Liver (tissue), 9 donors: Measurements from ENCODE around the gene SUCO. TPM values are rescaled to one million over a fixed set of nuclear protein-coding genes. Genes with fewer than 3 reads are reported as not detected.

Experiments
- DNase-seq: peaks from one replicate; pipeline ENCODE4 v3.0.0-alpha.2; 2017; ENCODE audit warnings: low spot score
- H3K27ac ChIP-seq, 2 donors: one replicate each; pipeline ENCODE4 v1.7.0; 2013; ENCODE audit warnings: inconsistent platforms in 2 of 2, low read length in 2 of 2, control low read depth in 1 of 2, low read depth in 1 of 2, mild to moderate bottlenecking in 1 of 2
- H3K27me3 ChIP-seq, 4 donors: one replicate each; pipeline versions ENCODE4 v1.6.1 to v1.7.0; 2013; ENCODE audit warnings: low read length in 3 of 4, inconsistent platforms in 1 of 4, mild to moderate bottlenecking in 1 of 4, moderate library complexity in 1 of 4; ENCODE audit not compliant: control insufficient read depth in 4 of 4, insufficient read depth in 4 of 4
- H3K36me3 ChIP-seq, 4 donors: one replicate each; pipeline versions ENCODE4 v1.6.1 to v1.7.0; 2013; ENCODE audit warnings: low read length in 3 of 4, mild to moderate bottlenecking in 3 of 4, low read depth in 1 of 4, moderate library complexity in 1 of 4; ENCODE audit not compliant: control insufficient read depth in 4 of 4, insufficient read depth in 3 of 4
- H3K4me1 ChIP-seq, 4 donors: one replicate each; pipeline versions ENCODE4 v1.6.1 to v1.7.0; 2013; ENCODE audit warnings: low read length in 3 of 4, mild to moderate bottlenecking in 3 of 4, moderate library complexity in 1 of 4; ENCODE audit not compliant: control insufficient read depth in 4 of 4, insufficient read depth in 4 of 4
- H3K4me3 ChIP-seq, 3 donors: one replicate each; pipeline versions ENCODE4 v1.6.1 to v1.7.0; 2013; ENCODE audit warnings: low read length in 3 of 3, control low read depth in 1 of 3, low read depth in 1 of 3, mild to moderate bottlenecking in 1 of 3
- H3K9ac ChIP-seq, 2 donors: one replicate each; pipeline ENCODE4 v1.7.0; 2013; ENCODE audit warnings: low read length in 2 of 2, mild to moderate bottlenecking in 2 of 2, moderate library complexity in 2 of 2, control low read depth in 1 of 2, low read depth in 1 of 2
- H3K9me3 ChIP-seq, 4 donors: one replicate each; pipeline versions ENCODE4 v1.6.1 to v1.7.0; 2013; ENCODE audit warnings: low read length in 3 of 4; ENCODE audit not compliant: control insufficient read depth in 4 of 4
- EGR1 ChIP-seq, 2 donors: IDR thresholded peaks; 2 replicates each; pipeline ENCODE4 v1.6.1; 2016 to 2018; ENCODE audit warnings: antibody characterized with exemption in 2 of 2, low read depth in 2 of 2
- FOXA1 ChIP-seq: IDR thresholded peaks from 2 replicates; pipeline ENCODE4 v1.6.1; 2016; ENCODE audit warnings: antibody characterized with exemption
- FOXA2 ChIP-seq: IDR thresholded peaks from 2 replicates; pipeline ENCODE4 v1.6.1; 2016; ENCODE audit warnings: antibody characterized with exemption
- GABPA ChIP-seq, 2 donors: IDR thresholded peaks in 1 of 2; conservative IDR thresholded peaks in 1 of 2; 2 replicates each; pipeline ENCODE4 v1.6.1; 2016; ENCODE audit warnings: antibody characterized with exemption in 2 of 2, mild to moderate bottlenecking in 1 of 2, moderate library complexity in 1 of 2
- HNF4A ChIP-seq, 2 donors: conservative IDR thresholded peaks; 2 replicates each; pipeline ENCODE4 v1.6.1; 2016; ENCODE audit warnings: antibody characterized with exemption in 2 of 2, mild to moderate bottlenecking in 2 of 2
- HNF4G ChIP-seq: IDR thresholded peaks from 2 replicates; pipeline ENCODE4 v1.6.1; 2016; ENCODE audit warnings: antibody characterized with exemption
- JUND ChIP-seq, 2 donors: IDR thresholded peaks; 2 replicates each; pipeline ENCODE4 v1.6.1; 2016; ENCODE audit warnings: antibody characterized with exemption in 2 of 2
- NR2F2 ChIP-seq: IDR thresholded peaks from 2 replicates; pipeline ENCODE4 v1.6.1; 2016; ENCODE audit warnings: antibody characterized with exemption
- RAD21 ChIP-seq, 2 donors: IDR thresholded peaks; 2 replicates each; pipeline ENCODE4 v1.6.1; 2016; ENCODE audit warnings: antibody characterized with exemption in 2 of 2, mild to moderate bottlenecking in 2 of 2
- RXRA ChIP-seq, 2 donors: IDR thresholded peaks; 2 replicates each; pipeline ENCODE4 v1.6.1; 2017 to 2018; ENCODE audit warnings: antibody characterized with exemption in 2 of 2, mild to moderate bottlenecking in 1 of 2
- SP1 ChIP-seq: IDR thresholded peaks from 2 replicates; pipeline ENCODE4 v1.6.1; 2018; ENCODE audit warnings: antibody characterized with exemption, mild to moderate bottlenecking
- YY1 ChIP-seq: IDR thresholded peaks from 2 replicates; pipeline ENCODE4 v1.6.1; 2016; ENCODE audit warnings: antibody characterized with exemption, mild to moderate bottlenecking
- WGBS: extraction: QIAGEN DNeasy Blood & Tissue Kit; methylation state at CpG from one replicate; pipeline ENCODE4 v1.1.7; 2013; 5-methylcytosine and 5-hydroxymethylcytosine counted together
- polyA plus RNA-seq, 2 donors: library from polyadenylated mRNA; stranded (reverse) in 1 of 2; unstranded in 1 of 2; fragments of 200-250 nt in 1 of 2; fragments of >200 nt in 1 of 2; fragmentation: Nextera tagmentation in 1 of 2; extraction: Ambion mirVana in 1 of 2; gene quantifications; one replicate each; pipeline versions ENCODE4 v1.2.1 to v1.2.3, GENCODE V29; 2013 to 2015
- total RNA-seq, 2 donors: library from RNA; depleted of rRNA; stranded (reverse); fragments of >200 nt; gene quantifications; one replicate each; pipeline ENCODE4 v1.2.3, GENCODE V29; 2014
- TF ChIP-seq, protein P1 (sequence below): IDR thresholded peaks from 2 replicates; pipeline ENCODE4 v1.6.1; 2016; ENCODE audit warnings: antibody characterized with exemption
- TF ChIP-seq, protein P2 (sequence below): IDR thresholded peaks from 2 replicates; pipeline ENCODE4 v1.6.1; 2016; ENCODE audit warnings: antibody characterized with exemption, mild to moderate bottlenecking
- TF ChIP-seq, protein P3 (sequence below): fragments of 150-350 bp; IDR thresholded peaks from 2 replicates; pipeline ENCODE4 v1.5.1; 2017; ENCODE audit warnings: improper control_type of control experiment, low read depth, low read length; ENCODE audit not compliant: missing input control
- TF ChIP-seq, protein P4 (sequence below): IDR thresholded peaks from 2 replicates; pipeline ENCODE4 v1.6.1; 2016; ENCODE audit warnings: antibody characterized with exemption
- TF ChIP-seq, protein P5 (sequence below): IDR thresholded peaks from 2 replicates; pipeline ENCODE4 v1.6.1; 2016; ENCODE audit warnings: antibody characterized with exemption
- donor health status: healthy.
- donor health status: healthy.
- donor health status: healthy.
- donor health status: healthy.
- donor health status: healthy.

Gene SUCO
- total and polyA plus RNA-seq, 4 donors, result 2.8 to 38.1 (median 8.5) TPM

DNA sequence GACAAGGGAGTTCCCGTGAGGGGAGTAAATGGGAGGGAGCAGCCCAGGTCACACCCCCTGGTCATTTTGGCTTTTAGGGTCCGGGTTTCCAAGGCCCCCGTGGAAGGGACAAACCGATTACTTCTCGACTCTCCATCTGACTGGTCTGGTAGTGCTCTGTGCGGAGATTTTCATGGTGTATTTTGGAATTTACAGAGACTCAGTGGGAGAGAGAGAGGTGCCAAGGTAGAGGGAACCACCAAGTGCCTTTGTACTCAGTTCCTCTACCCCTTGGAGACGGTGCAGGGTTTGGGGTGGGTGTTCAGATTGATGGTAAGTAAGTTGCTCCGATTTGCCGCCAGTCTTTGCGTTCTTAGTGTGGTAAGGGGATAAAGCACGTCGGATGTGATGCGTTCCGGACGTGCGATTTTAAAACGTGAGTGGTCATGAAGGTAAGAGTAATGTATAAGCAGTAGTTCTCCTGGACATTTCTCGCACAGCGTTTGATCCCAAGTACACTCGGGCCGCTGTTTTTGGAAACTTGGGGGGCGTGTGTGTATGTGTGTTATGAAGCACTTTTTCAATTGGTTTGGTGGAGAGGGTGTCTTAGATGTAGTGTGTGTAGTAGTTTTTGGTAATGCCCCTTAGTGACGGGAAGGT is 682 bp downstream of the SUCO start:
- peak overlapping the region; percentile 77 to 84 (median 79) for H3K4me3 ChIP-seq
- H3K36me3 ChIP-seq, result no peaks in the 10 kb centered on the region
- no peaks in the 10 kb centered on the region for H3K27me3 ChIP-seq
- TF ChIP-seq, protein P1, sequence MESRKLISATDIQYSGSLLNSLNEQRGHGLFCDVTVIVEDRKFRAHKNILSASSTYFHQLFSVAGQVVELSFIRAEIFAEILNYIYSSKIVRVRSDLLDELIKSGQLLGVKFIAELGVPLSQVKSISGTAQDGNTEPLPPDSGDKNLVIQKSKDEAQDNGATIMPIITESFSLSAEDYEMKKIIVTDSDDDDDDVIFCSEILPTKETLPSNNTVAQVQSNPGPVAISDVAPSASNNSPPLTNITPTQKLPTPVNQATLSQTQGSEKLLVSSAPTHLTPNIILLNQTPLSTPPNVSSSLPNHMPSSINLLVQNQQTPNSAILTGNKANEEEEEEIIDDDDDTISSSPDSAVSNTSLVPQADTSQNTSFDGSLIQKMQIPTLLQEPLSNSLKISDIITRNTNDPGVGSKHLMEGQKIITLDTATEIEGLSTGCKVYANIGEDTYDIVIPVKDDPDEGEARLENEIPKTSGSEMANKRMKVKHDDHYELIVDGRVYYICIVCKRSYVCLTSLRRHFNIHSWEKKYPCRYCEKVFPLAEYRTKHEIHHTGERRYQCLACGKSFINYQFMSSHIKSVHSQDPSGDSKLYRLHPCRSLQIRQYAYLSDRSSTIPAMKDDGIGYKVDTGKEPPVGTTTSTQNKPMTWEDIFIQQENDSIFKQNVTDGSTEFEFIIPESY, result no peak
- no peak for TF ChIP-seq NR2F2
- TF ChIP-seq FOXA1, result no peak
- TF ChIP-seq, protein P2, sequence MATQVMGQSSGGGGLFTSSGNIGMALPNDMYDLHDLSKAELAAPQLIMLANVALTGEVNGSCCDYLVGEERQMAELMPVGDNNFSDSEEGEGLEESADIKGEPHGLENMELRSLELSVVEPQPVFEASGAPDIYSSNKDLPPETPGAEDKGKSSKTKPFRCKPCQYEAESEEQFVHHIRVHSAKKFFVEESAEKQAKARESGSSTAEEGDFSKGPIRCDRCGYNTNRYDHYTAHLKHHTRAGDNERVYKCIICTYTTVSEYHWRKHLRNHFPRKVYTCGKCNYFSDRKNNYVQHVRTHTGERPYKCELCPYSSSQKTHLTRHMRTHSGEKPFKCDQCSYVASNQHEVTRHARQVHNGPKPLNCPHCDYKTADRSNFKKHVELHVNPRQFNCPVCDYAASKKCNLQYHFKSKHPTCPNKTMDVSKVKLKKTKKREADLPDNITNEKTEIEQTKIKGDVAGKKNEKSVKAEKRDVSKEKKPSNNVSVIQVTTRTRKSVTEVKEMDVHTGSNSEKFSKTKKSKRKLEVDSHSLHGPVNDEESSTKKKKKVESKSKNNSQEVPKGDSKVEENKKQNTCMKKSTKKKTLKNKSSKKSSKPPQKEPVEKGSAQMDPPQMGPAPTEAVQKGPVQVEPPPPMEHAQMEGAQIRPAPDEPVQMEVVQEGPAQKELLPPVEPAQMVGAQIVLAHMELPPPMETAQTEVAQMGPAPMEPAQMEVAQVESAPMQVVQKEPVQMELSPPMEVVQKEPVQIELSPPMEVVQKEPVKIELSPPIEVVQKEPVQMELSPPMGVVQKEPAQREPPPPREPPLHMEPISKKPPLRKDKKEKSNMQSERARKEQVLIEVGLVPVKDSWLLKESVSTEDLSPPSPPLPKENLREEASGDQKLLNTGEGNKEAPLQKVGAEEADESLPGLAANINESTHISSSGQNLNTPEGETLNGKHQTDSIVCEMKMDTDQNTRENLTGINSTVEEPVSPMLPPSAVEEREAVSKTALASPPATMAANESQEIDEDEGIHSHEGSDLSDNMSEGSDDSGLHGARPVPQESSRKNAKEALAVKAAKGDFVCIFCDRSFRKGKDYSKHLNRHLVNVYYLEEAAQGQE, result no peak
- no peak for TF ChIP-seq RXRA (IDR thresholded peaks at IDR 0.05)
- TF ChIP-seq HNF4A (conservative IDR thresholded peaks at IDR 0.05), result no peak
- no peak for TF ChIP-seq YY1
- no peak for TF ChIP-seq EGR1 (IDR thresholded peaks at IDR 0.05; ENCODE audit: low read depth in 2 of 2)
- TF ChIP-seq, protein P3, sequence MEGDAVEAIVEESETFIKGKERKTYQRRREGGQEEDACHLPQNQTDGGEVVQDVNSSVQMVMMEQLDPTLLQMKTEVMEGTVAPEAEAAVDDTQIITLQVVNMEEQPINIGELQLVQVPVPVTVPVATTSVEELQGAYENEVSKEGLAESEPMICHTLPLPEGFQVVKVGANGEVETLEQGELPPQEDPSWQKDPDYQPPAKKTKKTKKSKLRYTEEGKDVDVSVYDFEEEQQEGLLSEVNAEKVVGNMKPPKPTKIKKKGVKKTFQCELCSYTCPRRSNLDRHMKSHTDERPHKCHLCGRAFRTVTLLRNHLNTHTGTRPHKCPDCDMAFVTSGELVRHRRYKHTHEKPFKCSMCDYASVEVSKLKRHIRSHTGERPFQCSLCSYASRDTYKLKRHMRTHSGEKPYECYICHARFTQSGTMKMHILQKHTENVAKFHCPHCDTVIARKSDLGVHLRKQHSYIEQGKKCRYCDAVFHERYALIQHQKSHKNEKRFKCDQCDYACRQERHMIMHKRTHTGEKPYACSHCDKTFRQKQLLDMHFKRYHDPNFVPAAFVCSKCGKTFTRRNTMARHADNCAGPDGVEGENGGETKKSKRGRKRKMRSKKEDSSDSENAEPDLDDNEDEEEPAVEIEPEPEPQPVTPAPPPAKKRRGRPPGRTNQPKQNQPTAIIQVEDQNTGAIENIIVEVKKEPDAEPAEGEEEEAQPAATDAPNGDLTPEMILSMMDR, result no peak
- TF ChIP-seq, protein P4, sequence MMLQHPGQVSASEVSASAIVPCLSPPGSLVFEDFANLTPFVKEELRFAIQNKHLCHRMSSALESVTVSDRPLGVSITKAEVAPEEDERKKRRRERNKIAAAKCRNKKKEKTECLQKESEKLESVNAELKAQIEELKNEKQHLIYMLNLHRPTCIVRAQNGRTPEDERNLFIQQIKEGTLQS, result no peak
- TF ChIP-seq, protein P5, sequence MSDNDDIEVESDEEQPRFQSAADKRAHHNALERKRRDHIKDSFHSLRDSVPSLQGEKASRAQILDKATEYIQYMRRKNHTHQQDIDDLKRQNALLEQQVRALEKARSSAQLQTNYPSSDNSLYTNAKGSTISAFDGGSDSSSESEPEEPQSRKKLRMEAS, result no peak
- TF ChIP-seq HNF4G, result no peak
- TF ChIP-seq RAD21 (IDR thresholded peaks at IDR 0.05), result no peak
- TF ChIP-seq GABPA (IDR thresholded peaks at IDR 0.05 in 1 of 2, conservative IDR thresholded peaks at IDR 0.05 in 1 of 2), result no peak
- no peak for TF ChIP-seq JUND (IDR thresholded peaks at IDR 0.05)
- TF ChIP-seq FOXA2, result no peak
- TF ChIP-seq SP1, result no peak
- peak; percentile 50 for DNase-seq
- H3K27ac ChIP-seq, result peak overlapping the region; percentile 94 to 98
- peak overlapping the region; percentile 81 to 87 for H3K9ac ChIP-seq
- H3K9me3 ChIP-seq, result no peaks in the 10 kb centered on the region
- H3K4me1 ChIP-seq, result peaks cover 4 to 21% (median 11%) of the 10 kb centered on the region in 4 donors
- under 1% methylated on average over 23 of the region's 23 CpGs for WGBS
